ENCODE data around the gene OR8G5. TPM values are rescaled to one million over a fixed set of nuclear protein-coding genes. Genes with fewer than 3 reads are reported as not detected.
A peak's percentile ranks its signal among the peaks of the same experiment; 100 is the strongest.

OR8G5 gene
- total and polyA plus RNA-seq, 4 donors, result not detected

GRCh38 chr11:124277207-124277606 lies 21.0 kb downstream of the OR8G5 start:
- Histone ChIP-seq H3K9me3 (ENCODE audit: control insufficient read depth, low read length) (no peaks in the 10 kb centered on the region), H3K4me1 (ENCODE audit: control insufficient read depth in 1 of 2, insufficient read depth in 2 of 2, low read length in 2 of 2) (no peaks in the 10 kb centered on the region), H3K27ac (ENCODE audit: low read depth in 1 of 2, low read length in 2 of 2) (no peak overlapping the region), H3K4me3 (ENCODE audit: low read length in 2 of 2) (no peak overlapping the region), H3K36me3 (ENCODE audit: control insufficient read depth in 1 of 2, insufficient read depth in 2 of 2, low read length in 1 of 2) (no peaks in the 10 kb centered on the region), H3K27me3 (ENCODE audit: control insufficient read depth in 1 of 2, insufficient read depth in 2 of 2, low read length in 1 of 2) (no peaks in the 10 kb centered on the region)
- DNase-seq, result no peak
- ATAC-seq (ENCODE audit: low FRiP score), result no peak
- intact Hi-C loops (cut with DNase I), result no loop called here
- WGBS, 2 donors, result 85 to 90% methylated on average over 3 of the region's 3 CpGs

DNA sequence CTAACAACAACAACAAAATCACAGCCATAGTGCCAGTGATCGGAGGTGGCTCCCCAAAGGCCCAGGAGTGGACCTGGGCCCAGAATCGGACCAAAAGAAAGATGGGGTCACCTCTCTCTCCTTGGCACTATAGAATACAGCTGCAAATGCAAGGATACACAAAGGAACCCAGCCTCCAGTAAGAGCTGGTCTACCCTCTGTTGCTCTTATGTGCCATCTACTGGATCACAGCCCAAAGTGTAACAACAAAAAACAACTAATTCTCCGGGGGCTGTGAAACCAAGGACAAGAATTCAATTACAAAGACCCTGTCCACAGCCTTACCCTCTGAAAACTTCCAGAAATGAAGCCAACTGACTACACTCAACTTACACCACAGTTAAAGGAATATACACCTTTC lies 21.6 kb downstream of the OR8G5 start:
- H3K4me1 ChIP-seq (ENCODE audit: control insufficient read depth in 1 of 2, insufficient read depth in 2 of 2, low read length in 2 of 2), result no peaks in the 10 kb centered on the region
- H3K36me3 ChIP-seq (ENCODE audit: control insufficient read depth in 1 of 2, insufficient read depth in 2 of 2, low read length in 1 of 2), result no peaks in the 10 kb centered on the region
- no peak overlapping the region for H3K4me3 ChIP-seq (ENCODE audit: low read length in 2 of 2)
- no peak overlapping the region for H3K27ac ChIP-seq (ENCODE audit: low read depth in 1 of 2, low read length in 2 of 2)
- ATAC-seq (ENCODE audit: low FRiP score), result no peak
- H3K9me3 ChIP-seq (ENCODE audit: control insufficient read depth, low read length), result peaks cover under 1% of the 10 kb centered on the region
- H3K27me3 ChIP-seq (ENCODE audit: control insufficient read depth in 1 of 2, insufficient read depth in 2 of 2, low read length in 1 of 2), result no peaks in the 10 kb centered on the region
- 70 to 81% methylated on average over 3 of the region's 3 CpGs for WGBS, 2 donors
- intact Hi-C loops (cut with DNase I), result no loop called here
- DNase-seq, result no peak

DNA sequence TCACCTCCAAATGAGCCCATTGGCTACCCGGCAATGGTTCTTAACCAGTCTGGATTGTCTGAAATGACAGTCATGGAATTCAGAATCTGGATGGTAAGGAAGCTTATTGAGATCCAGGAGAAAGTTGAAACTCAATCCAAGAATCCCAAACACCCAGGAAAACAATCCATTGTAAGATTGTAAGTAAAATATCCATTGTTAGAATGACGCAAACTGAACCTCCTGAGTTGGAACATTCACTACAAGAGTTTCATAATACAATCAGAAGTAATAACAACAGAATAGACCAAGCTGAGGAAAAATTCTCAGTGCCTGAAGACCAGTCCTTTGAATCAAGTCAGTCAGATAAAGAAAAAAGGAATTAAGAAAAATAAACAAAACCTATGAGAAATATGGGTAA lies 22.1 kb downstream of the OR8G5 start:
- H3K4me3 ChIP-seq (ENCODE audit: low read length in 2 of 2), result no peak overlapping the region
- H3K27me3 ChIP-seq (ENCODE audit: control insufficient read depth in 1 of 2, insufficient read depth in 2 of 2, low read length in 1 of 2), result no peaks in the 10 kb centered on the region
- no peak for DNase-seq
- intact Hi-C loops (cut with DNase I), result no loop called here
- H3K4me1 ChIP-seq (ENCODE audit: control insufficient read depth in 1 of 2, insufficient read depth in 2 of 2, low read length in 2 of 2), result no peaks in the 10 kb centered on the region
- no peak for ATAC-seq (ENCODE audit: low FRiP score)
- H3K36me3 ChIP-seq (ENCODE audit: control insufficient read depth in 1 of 2, insufficient read depth in 2 of 2, low read length in 1 of 2), result no peaks in the 10 kb centered on the region
- H3K9me3 ChIP-seq (ENCODE audit: control insufficient read depth, low read length), result peaks cover 2% of the 10 kb centered on the region
- no peak overlapping the region for H3K27ac ChIP-seq (ENCODE audit: low read depth in 1 of 2, low read length in 2 of 2)
- WGBS, 2 donors, result 73 to 83% methylated on average over 2 of the region's 2 CpGs

DNA sequence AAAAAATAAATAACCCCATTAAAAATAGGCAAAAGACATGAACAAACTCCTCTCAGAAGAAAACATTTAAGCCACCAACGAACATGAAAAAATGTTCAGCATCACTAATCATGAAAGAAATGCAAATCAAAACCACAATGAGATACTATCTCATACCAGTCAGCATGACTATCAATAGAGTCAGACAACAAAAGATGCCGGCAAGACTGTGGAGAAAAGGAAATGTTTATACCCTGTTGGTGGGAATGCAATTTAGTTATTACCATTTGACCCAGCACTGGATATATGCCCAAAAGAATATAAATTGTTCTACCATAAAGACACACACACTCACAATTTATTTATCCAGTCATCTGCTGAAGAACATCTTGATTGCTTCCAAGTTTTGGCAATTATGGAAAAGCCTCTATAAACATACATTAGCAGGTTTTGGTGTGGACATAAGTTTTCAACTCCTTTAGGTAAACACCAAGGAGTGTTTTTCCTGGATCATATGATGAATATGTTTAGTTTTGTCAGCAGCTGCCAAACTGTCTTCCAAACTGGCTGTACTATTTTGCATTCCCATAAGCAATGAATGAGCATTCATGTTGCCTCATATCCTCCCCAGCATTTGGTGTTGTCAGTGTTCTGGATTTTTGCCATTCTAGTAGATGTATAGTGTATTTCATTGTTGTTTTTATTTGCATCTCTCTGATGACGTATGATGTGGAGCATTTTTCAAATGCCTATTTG lies 29.6 kb downstream of the OR8G5 start:
- H3K9me3 ChIP-seq (ENCODE audit: control insufficient read depth, low read length), result peaks cover 2% of the 10 kb centered on the region
- intact Hi-C loops (cut with DNase I), result no loop called here
- H3K4me3 ChIP-seq (ENCODE audit: low read length in 2 of 2), result no peak overlapping the region
- no peaks in the 10 kb centered on the region for H3K27me3 ChIP-seq (ENCODE audit: control insufficient read depth in 1 of 2, insufficient read depth in 2 of 2, low read length in 1 of 2)
- no peak for DNase-seq
- H3K4me1 ChIP-seq (ENCODE audit: control insufficient read depth in 1 of 2, insufficient read depth in 2 of 2, low read length in 2 of 2), result no peaks in the 10 kb centered on the region
- H3K27ac ChIP-seq (ENCODE audit: low read depth in 1 of 2, low read length in 2 of 2), result no peak overlapping the region
- WGBS, 2 donors, result 47 to 58% methylated on average over 3 of the region's 3 CpGs
- no peak for ATAC-seq (ENCODE audit: low FRiP score)
- no peaks in the 10 kb centered on the region for H3K36me3 ChIP-seq (ENCODE audit: control insufficient read depth in 1 of 2, insufficient read depth in 2 of 2, low read length in 1 of 2)

- WGBS, 2 donors, result 74 to 75% methylated on average over 1 of the region's 1 CpG
- no peak for DNase-seq
- H3K9me3 ChIP-seq (ENCODE audit: control insufficient read depth, low read length), result no peaks in the 10 kb centered on the region
- H3K4me1 ChIP-seq (ENCODE audit: control insufficient read depth in 1 of 2, insufficient read depth in 2 of 2, low read length in 2 of 2), result no peaks in the 10 kb centered on the region
- no peaks in the 10 kb centered on the region for H3K36me3 ChIP-seq (ENCODE audit: control insufficient read depth in 1 of 2, insufficient read depth in 2 of 2, low read length in 1 of 2)
- intact Hi-C loops (cut with DNase I), result no loop called here
- no peak for ATAC-seq (ENCODE audit: low FRiP score)
- no peak overlapping the region for H3K4me3 ChIP-seq (ENCODE audit: low read length in 2 of 2)
- no peaks in the 10 kb centered on the region for H3K27me3 ChIP-seq (ENCODE audit: control insufficient read depth in 1 of 2, insufficient read depth in 2 of 2, low read length in 1 of 2)
- no peak overlapping the region for H3K27ac ChIP-seq (ENCODE audit: low read depth in 1 of 2, low read length in 2 of 2)
These were observed 38.5 kb downstream of the OR8G5 start for GRCh38 chr11:124294687-124295086.

DNA sequence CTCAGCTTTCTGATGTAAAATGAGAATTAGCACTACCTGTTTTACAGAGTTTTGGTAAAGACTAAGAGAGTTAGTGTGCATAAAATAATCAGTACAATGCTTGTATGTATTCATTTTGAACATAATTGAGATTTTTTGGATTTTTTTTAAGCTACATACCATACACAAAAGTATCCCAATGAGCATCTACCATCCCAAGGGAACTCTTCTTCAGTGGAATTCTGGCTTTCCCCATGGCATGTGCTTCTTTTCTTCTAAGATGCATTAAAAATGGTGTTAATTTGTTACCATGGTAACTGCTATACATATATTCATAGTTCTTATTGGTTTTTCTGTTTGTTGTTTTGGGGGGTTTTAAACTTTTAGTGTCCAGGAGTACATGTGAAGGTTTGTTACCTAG lies 39.8 kb downstream of the OR8G5 start:
- H3K4me3 ChIP-seq (ENCODE audit: low read length in 2 of 2), result no peak overlapping the region
- intact Hi-C loops (cut with DNase I), result no loop called here
- no peak for ATAC-seq (ENCODE audit: low FRiP score)

DNA sequence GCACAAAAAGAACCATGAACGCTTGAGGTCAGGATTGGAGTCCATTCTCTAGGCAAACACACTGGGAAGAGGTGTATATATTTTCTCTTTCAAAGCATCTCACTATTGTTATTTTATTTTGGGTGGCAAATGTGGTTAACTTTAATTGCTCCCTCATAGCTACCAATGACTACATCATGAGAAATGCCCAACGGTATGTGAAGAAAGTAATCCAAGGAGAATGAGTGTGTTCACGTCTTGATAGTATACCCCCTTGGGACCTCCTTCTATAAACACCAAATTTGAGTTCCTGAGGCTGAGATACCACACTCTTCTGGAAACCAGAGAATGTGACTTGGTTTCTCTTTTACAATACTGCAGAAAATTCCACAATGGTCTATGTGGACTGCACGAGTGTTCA lies 41.7 kb downstream of the OR8G5 start:
- Histone ChIP-seq H3K27ac (ENCODE audit: low read depth in 1 of 2, low read length in 2 of 2) (no peak overlapping the region), H3K4me1 (ENCODE audit: control insufficient read depth in 1 of 2, insufficient read depth in 2 of 2, low read length in 2 of 2) (no peaks in the 10 kb centered on the region), H3K4me3 (ENCODE audit: low read length in 2 of 2) (no peak overlapping the region), H3K36me3 (ENCODE audit: control insufficient read depth in 1 of 2, insufficient read depth in 2 of 2, low read length in 1 of 2) (no peaks in the 10 kb centered on the region), H3K27me3 (ENCODE audit: control insufficient read depth in 1 of 2, insufficient read depth in 2 of 2, low read length in 1 of 2) (no peaks in the 10 kb centered on the region), H3K9me3 (ENCODE audit: control insufficient read depth, low read length) (no peaks in the 10 kb centered on the region)
- no peak for DNase-seq
- no peak for ATAC-seq (ENCODE audit: low FRiP score)
- WGBS, 2 donors, result 60 to 66% methylated on average over 4 of the region's 4 CpGs
- intact Hi-C loops (cut with DNase I), result no loop called here

More for the DNA sequence above, 39.8 kb downstream of the OR8G5 start:
- Histone ChIP-seq H3K4me1 (ENCODE audit: control insufficient read depth in 1 of 2, insufficient read depth in 2 of 2, low read length in 2 of 2) (no peaks in the 10 kb centered on the region), H3K36me3 (ENCODE audit: control insufficient read depth in 1 of 2, insufficient read depth in 2 of 2, low read length in 1 of 2) (no peaks in the 10 kb centered on the region), H3K27ac (ENCODE audit: low read depth in 1 of 2, low read length in 2 of 2) (no peak overlapping the region), H3K27me3 (ENCODE audit: control insufficient read depth in 1 of 2, insufficient read depth in 2 of 2, low read length in 1 of 2) (no peaks in the 10 kb centered on the region), H3K9me3 (ENCODE audit: control insufficient read depth, low read length) (no peaks in the 10 kb centered on the region)
- no peak for DNase-seq

DNA sequence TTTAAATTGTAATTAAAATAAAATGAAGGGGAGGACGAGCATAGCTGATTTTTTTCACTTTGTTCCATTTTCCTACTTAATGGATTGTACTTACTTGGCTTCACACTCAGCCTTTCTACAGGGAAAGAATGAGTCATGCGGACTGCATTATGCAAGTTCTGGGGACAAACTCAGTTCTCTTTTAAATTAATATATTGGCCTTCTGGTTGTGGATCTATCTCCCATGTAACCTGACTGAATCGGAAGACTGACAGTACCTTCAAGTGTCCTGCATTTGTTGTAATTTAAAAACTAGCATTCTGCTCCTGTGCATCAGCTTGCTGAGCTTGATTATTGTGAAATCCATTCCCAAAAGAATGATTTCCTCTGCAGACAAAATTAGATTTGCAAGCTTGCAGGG lies 45.4 kb downstream of the OR8G5 start:
- ATAC-seq (ENCODE audit: low FRiP score) (peak; percentile 76), DNase-seq (no peak)
- no peak overlapping the region for H3K4me3 ChIP-seq (ENCODE audit: low read length in 2 of 2)
- H3K36me3 ChIP-seq (ENCODE audit: control insufficient read depth in 1 of 2, insufficient read depth in 2 of 2, low read length in 1 of 2), result no peaks in the 10 kb centered on the region
- H3K4me1 ChIP-seq (ENCODE audit: control insufficient read depth in 1 of 2, insufficient read depth in 2 of 2, low read length in 2 of 2), result no peaks in the 10 kb centered on the region
- no peaks in the 10 kb centered on the region for H3K9me3 ChIP-seq (ENCODE audit: control insufficient read depth, low read length)
- no peaks in the 10 kb centered on the region for H3K27me3 ChIP-seq (ENCODE audit: control insufficient read depth in 1 of 2, insufficient read depth in 2 of 2, low read length in 1 of 2)
- H3K27ac ChIP-seq (ENCODE audit: low read depth in 1 of 2, low read length in 2 of 2), result no peak overlapping the region
- intact Hi-C loops (cut with DNase I), result no loop called here
- WGBS, 2 donors, result 59 to 74% methylated on average over 3 of the region's 3 CpGs

GRCh38 chr11:124302347-124303125 lies 46.4 kb downstream of the OR8G5 start:
- 45 to 50% methylated on average over 3 of the region's 3 CpGs for WGBS, 2 donors
- no peaks in the 10 kb centered on the region for H3K36me3 ChIP-seq (ENCODE audit: control insufficient read depth in 1 of 2, insufficient read depth in 2 of 2, low read length in 1 of 2)
- no peak overlapping the region for H3K27ac ChIP-seq (ENCODE audit: low read depth in 1 of 2, low read length in 2 of 2)
- ATAC-seq (ENCODE audit: low FRiP score), result no peak
- no peaks in the 10 kb centered on the region for H3K4me1 ChIP-seq (ENCODE audit: control insufficient read depth in 1 of 2, insufficient read depth in 2 of 2, low read length in 2 of 2)
- no peak overlapping the region for H3K4me3 ChIP-seq (ENCODE audit: low read length in 2 of 2)
- H3K27me3 ChIP-seq (ENCODE audit: control insufficient read depth in 1 of 2, insufficient read depth in 2 of 2, low read length in 1 of 2), result no peaks in the 10 kb centered on the region
- H3K9me3 ChIP-seq (ENCODE audit: control insufficient read depth, low read length), result no peaks in the 10 kb centered on the region
- DNase-seq, result no peak
- intact Hi-C loops (cut with DNase I), result no loop called here
